Thyroid gland (tissue), 4 donors: Measurements from ENCODE around the gene HDDC3. TPM values are rescaled to one million over a fixed set of nuclear protein-coding genes. Genes with fewer than 3 reads are reported as not detected.

Experiments
- DNase-seq, 2 donors: peaks; one replicate each; pipeline ENCODE4 v3.0.0-alpha.2; 2019
- H3K27ac ChIP-seq, 3 donors: fragments of 200-600 bp; sonication (generic); 1 replicate in 2 of 3; 2 replicates in 1 of 3; pipeline ENCODE4 v1.5.1; 2016 to 2019; ENCODE audit warnings: mild to moderate bottlenecking in 1 of 3, moderate library complexity in 1 of 3
- H3K27me3 ChIP-seq: fragments of 200-600 bp; sonication (generic); one replicate; pipeline ENCODE4 v1.5.1; 2019
- H3K36me3 ChIP-seq, 2 donors: fragments of 200-600 bp; sonication (generic); one replicate each; pipeline ENCODE4 v1.5.1; 2016 to 2019
- H3K4me1 ChIP-seq, 2 donors: fragments of 200-600 bp; sonication (generic); one replicate each; pipeline ENCODE4 v1.5.1; 2017 to 2019
- H3K4me3 ChIP-seq, 3 donors: fragments of 200-600 bp; sonication (generic); replicated peaks in 1 of 3; 1 replicate in 2 of 3; 2 replicates in 1 of 3; pipeline ENCODE4 v1.5.1; 2016; ENCODE audit warnings: mild to moderate bottlenecking in 1 of 3
- H3K9me3 ChIP-seq: fragments of 200-600 bp; sonication (generic); one replicate; pipeline ENCODE4 v1.5.1; 2017
- CTCF ChIP-seq, 6 experiments: fragments of 200-600 bp in 3 of 6; fragments of 450-650 bp in 3 of 6; sonication (generic) in 3 of 6; IDR thresholded peaks; one replicate each; pipeline ENCODE4 v1.5.1; 2016 to 2019; ENCODE audit warnings: antibody characterized with exemption in 6 of 6, mild to moderate bottlenecking in 2 of 6, inconsistent platforms in 1 of 6, moderate library complexity in 1 of 6
- POLR2A ChIP-seq, 2 donors: fragments of 450-650 bp; IDR thresholded peaks; one replicate each; pipeline ENCODE4 v1.6.1; 2017; ENCODE audit warnings: antibody characterized with exemption in 2 of 2, mild to moderate bottlenecking in 2 of 2, moderate library complexity in 1 of 2
- WGBS, 2 donors: methylation state at CpG; one replicate each; pipeline ENCODE4 v1.1.5; 2017; 5-methylcytosine and 5-hydroxymethylcytosine counted together
- intact Hi-C: fragments of 100-400 bp; cut with DNase I; formaldehyde crosslinking; loops from one replicate; pipeline ENCODE4 v1.15.1; 2023
- total RNA-seq, 4 donors: library from RNA; depleted of rRNA; stranded (reverse); fragments of >200 nt; gene quantifications; one replicate each; pipeline ENCODE4 v1.2.3, GENCODE V29; 2016

Gene HDDC3
- total RNA-seq, 4 donors from 2014 or later: 13.3 to 25.7 (median 18.0) TPM

- intact Hi-C loops: no loop called here
- no peaks in the 10 kb centered on the region for H3K27me3 ChIP-seq
- H3K4me1 ChIP-seq: no peaks in the 10 kb centered on the region
- no peaks in the 10 kb centered on the region for H3K9me3 ChIP-seq
- no peak for TF ChIP-seq POLR2A (IDR thresholded peaks at IDR 0.05)
- no peak overlapping the region for H3K27ac ChIP-seq
- peaks cover 59 to 66% of the 10 kb centered on the region in 2 donors for H3K36me3 ChIP-seq
- 92 to 93% methylated on average over 11 of the region's 11 CpGs for WGBS, 2 donors
- no peak overlapping the region for H3K4me3 ChIP-seq
- DNase-seq: no peak
Measured at GRCh38 chr15:90892023-90892422, 40.3 kb downstream of the HDDC3 start.

GRCh38 chr15:90891346-90891949 lies 40.9 kb downstream of the HDDC3 start:
- intact Hi-C loops: no loop called here
- Histone ChIP-seq H3K27ac (no peak overlapping the region), H3K9me3 (no peaks in the 10 kb centered on the region), H3K36me3 (peaks cover 59 to 66% of the 10 kb centered on the region in 2 donors), H3K4me1 (peaks cover 0 to 3% of the 10 kb centered on the region in 2 donors), H3K4me3 (no peak overlapping the region), H3K27me3 (no peaks in the 10 kb centered on the region)
- no peak for TF ChIP-seq CTCF (IDR thresholded peaks at IDR 0.05)
- no peak for TF ChIP-seq POLR2A (IDR thresholded peaks at IDR 0.05)
- 90 to 100% methylated on average over 4 to 5 of the region's 8 CpGs for WGBS, 2 donors
- no peak for DNase-seq

- H3K4me1 ChIP-seq: peaks cover under 1 to 9% of the 10 kb centered on the region in 2 donors
- H3K36me3 ChIP-seq: peaks cover 59 to 65% of the 10 kb centered on the region in 2 donors
- intact Hi-C loops: no loop called here
- H3K9me3 ChIP-seq: no peaks in the 10 kb centered on the region
- no peak overlapping the region for H3K27ac ChIP-seq
- WGBS, 2 donors: 85 to 86% methylated on average over 9 to 12 of the region's 12 CpGs
- no peak for DNase-seq
- H3K27me3 ChIP-seq: no peaks in the 10 kb centered on the region
- no peak for TF ChIP-seq POLR2A (IDR thresholded peaks at IDR 0.05)
- no peak for TF ChIP-seq CTCF (IDR thresholded peaks at IDR 0.05)
- H3K4me3 ChIP-seq: no peak overlapping the region
Measured at GRCh38 chr15:90890839-90891238, 41.5 kb downstream of the HDDC3 start.

- Histone ChIP-seq H3K9me3 (no peaks in the 10 kb centered on the region), H3K36me3 (peaks cover 51 to 55% of the 10 kb centered on the region in 2 donors), H3K27me3 (no peaks in the 10 kb centered on the region), H3K4me3 (no peak overlapping the region), H3K27ac (no peak overlapping the region), H3K4me1 (peaks cover 9 to 18% of the 10 kb centered on the region in 2 donors)
- 88 to 94% methylated on average over 12 to 23 of the region's 31 CpGs for WGBS, 2 donors
- no peak for DNase-seq
- intact Hi-C loops: loop anchor here (5.0 to 10.0 kb wide), 2 partner anchors 173 to 565 kb away; partner anchors contain the start of gene BLM
- no peak for TF ChIP-seq CTCF (IDR thresholded peaks at IDR 0.05)
- TF ChIP-seq POLR2A (IDR thresholded peaks at IDR 0.05): no peak
Measured at GRCh38 chr15:90889736-90890456, 42.5 kb downstream of the HDDC3 start.

- peaks cover 15 to 23% of the 10 kb centered on the region in 2 donors for H3K4me1 ChIP-seq
- TF ChIP-seq POLR2A (IDR thresholded peaks at IDR 0.05) (no peak), CTCF (IDR thresholded peaks at IDR 0.05) (no peak)
- peaks cover 51% of the 10 kb centered on the region in 2 donors for H3K36me3 ChIP-seq
- WGBS, 2 donors: 82 to 84% methylated on average over 9 of the region's 18 CpGs
- DNase-seq: no peak
- intact Hi-C loops: loop anchor here (5.0 to 10.0 kb wide), 2 partner anchors 172 to 565 kb away; partner anchors contain the start of gene BLM
- no peak overlapping the region for H3K4me3 ChIP-seq
- H3K27me3 ChIP-seq: no peaks in the 10 kb centered on the region
- H3K27ac ChIP-seq: no peak overlapping the region
- H3K9me3 ChIP-seq: no peaks in the 10 kb centered on the region
Measured at GRCh38 chr15:90889313-90889730, 43.0 kb downstream of the HDDC3 start.
